HEK293 (cell line): Measurements from ENCODE around the gene NDUFA3.

Experiments
- PRDM6 ChIP-seq: fragments of 450-650 bp; formaldehyde crosslinking; IDR thresholded peaks from 2 replicates; pipeline ENCODE4 v1.5.1; 2017; ENCODE audit warnings: missing biosample characterization, missing genetic modification characterization
- SCRT2 ChIP-seq: fragments of 450-650 bp; formaldehyde crosslinking; IDR thresholded peaks from 2 replicates; pipeline ENCODE4 v1.5.1; 2016; ENCODE audit warnings: missing biosample characterization, missing genetic modification characterization
- SP7 ChIP-seq: fragments of 450-650 bp; formaldehyde crosslinking; IDR thresholded peaks from 2 replicates; pipeline ENCODE4 v1.5.1; 2016; ENCODE audit warnings: missing biosample characterization, missing genetic modification characterization
- WT1 ChIP-seq: fragments of 450-650 bp; formaldehyde crosslinking; IDR thresholded peaks from 2 replicates; pipeline ENCODE4 v1.5.1; 2016; ENCODE audit warnings: missing biosample characterization, missing genetic modification characterization
- ZBTB11 ChIP-seq: fragments of 450-650 bp; formaldehyde crosslinking; conservative IDR thresholded peaks from 2 replicates; pipeline ENCODE4 v1.5.1; 2016; ENCODE audit warnings: low read depth, missing biosample characterization, missing genetic modification characterization
- ZBTB17 ChIP-seq: fragments of 450-650 bp; formaldehyde crosslinking; IDR thresholded peaks from 2 replicates; pipeline ENCODE4 v1.5.1; 2016; ENCODE audit warnings: missing biosample characterization, missing genetic modification characterization
- ZFHX2 ChIP-seq: fragments of 450-650 bp; formaldehyde crosslinking; conservative IDR thresholded peaks from 2 replicates; pipeline ENCODE4 v1.5.1; 2016; ENCODE audit warnings: missing biosample characterization, missing genetic modification characterization
- ZNF10 ChIP-seq: fragments of 450-650 bp; formaldehyde crosslinking; IDR thresholded peaks from 2 replicates; pipeline ENCODE4 v1.5.1; 2017; ENCODE audit warnings: missing biosample characterization, missing genetic modification characterization
- ZNF114 ChIP-seq: fragments of 450-650 bp; formaldehyde crosslinking; IDR thresholded peaks from 2 replicates; pipeline ENCODE4 v1.5.0; 2017; ENCODE audit warnings: missing biosample characterization, missing genetic modification characterization
- ZNF121 ChIP-seq: fragments of 450-650 bp; formaldehyde crosslinking; IDR thresholded peaks from 2 replicates; pipeline ENCODE4 v1.5.1; 2016; ENCODE audit warnings: missing biosample characterization, missing genetic modification characterization
- ZNF148 ChIP-seq: fragments of 450-650 bp; formaldehyde crosslinking; IDR thresholded peaks from 2 replicates; pipeline ENCODE4 v1.5.0; 2017; ENCODE audit warnings: missing biosample characterization, missing genetic modification characterization, borderline replicate concordance
- ZNF19 ChIP-seq: fragments of 450-650 bp; formaldehyde crosslinking; IDR thresholded peaks from 2 replicates; pipeline ENCODE4; 2016; ENCODE audit warnings: missing biosample characterization, missing genetic modification characterization, low read depth
- ZNF23 ChIP-seq: fragments of 450-650 bp; formaldehyde crosslinking; IDR thresholded peaks from 2 replicates; pipeline ENCODE4 v1.5.1; 2016; ENCODE audit warnings: missing biosample characterization, missing genetic modification characterization, borderline replicate concordance
- ZNF335 ChIP-seq: fragments of 450-650 bp; formaldehyde crosslinking; conservative IDR thresholded peaks from 2 replicates; pipeline ENCODE4 v1.5.1; 2016; ENCODE audit warnings: missing biosample characterization, missing genetic modification characterization
- ZNF366 ChIP-seq: fragments of 450-650 bp; formaldehyde crosslinking; conservative IDR thresholded peaks from 2 replicates; pipeline ENCODE4 v1.5.1; 2016; ENCODE audit warnings: missing biosample characterization, missing genetic modification characterization
- ZNF37A ChIP-seq: fragments of 450-650 bp; IDR thresholded peaks from 2 replicates; pipeline ENCODE4 v1.5.1; 2018; ENCODE audit warnings: missing biosample characterization, missing genetic modification characterization
- ZNF398 ChIP-seq: fragments of 450-650 bp; formaldehyde crosslinking; IDR thresholded peaks from 2 replicates; pipeline ENCODE4 v1.5.1; 2017; ENCODE audit warnings: missing biosample characterization, missing genetic modification characterization
- ZNF521 ChIP-seq: fragments of 450-650 bp; formaldehyde crosslinking; IDR thresholded peaks from 2 replicates; pipeline ENCODE4 v1.5.1; 2017; ENCODE audit warnings: missing biosample characterization, mild to moderate bottlenecking, missing genetic modification characterization
- ZNF585B ChIP-seq: fragments of 450-650 bp; formaldehyde crosslinking; IDR thresholded peaks from 2 replicates; pipeline ENCODE4 v1.5.1; 2016; ENCODE audit warnings: missing biosample characterization, missing genetic modification characterization
- ZNF600 ChIP-seq: fragments of 450-650 bp; formaldehyde crosslinking; IDR thresholded peaks from 2 replicates; pipeline ENCODE4 v1.5.1; 2016; ENCODE audit warnings: missing biosample characterization, missing genetic modification characterization
- ZNF660 ChIP-seq: fragments of 450-650 bp; IDR thresholded peaks from 2 replicates; pipeline ENCODE4 v1.5.1; 2018; ENCODE audit warnings: missing biosample characterization, mild to moderate bottlenecking, missing genetic modification characterization
- ZNF677 ChIP-seq: fragments of 450-650 bp; IDR thresholded peaks from 2 replicates; pipeline ENCODE4 v1.5.0; 2018; ENCODE audit warnings: missing biosample characterization, mild to moderate bottlenecking, missing genetic modification characterization, moderate library complexity
- ZNF843 ChIP-seq: fragments of 450-650 bp; formaldehyde crosslinking; IDR thresholded peaks from 2 replicates; pipeline ENCODE4 v1.5.1; 2016; ENCODE audit warnings: missing biosample characterization, missing genetic modification characterization

NDUFA3 gene

GRCh38 chr19:54136086-54136863 is 33.6 kb downstream of the NDUFA3 start (continued):
- TF ChIP-seq ZNF398 (tag by site-specific recombination) (no peak), ZNF585B (no peak), ZNF10 (no peak), SP7 (tag by site-specific recombination) (0 out of 2 replicates have a peak, but pooled peaks have one; percentile 13), SCRT2 (no peak), ZFHX2 (tag by site-specific recombination) (no peak), WT1 (tag by site-specific recombination) (no peak), ZNF121 (tag by site-specific recombination) (no peak), ZNF37A (tag by site-specific recombination) (no peak), ZNF843 (no peak), ZNF366 (tag by site-specific recombination) (no peak), ZNF521 (no peak), ZNF148 (tag by site-specific recombination) (no peak), ZBTB17 (0 out of 2 replicates have a peak, but pooled peaks have one; percentile 53), ZNF660 (no peak), ZNF23 (no peak), ZNF335 (tag by site-specific recombination) (peak; percentile 85), ZNF677 (tag by site-specific recombination) (no peak), ZNF600 (tag by site-specific recombination) (peak; percentile 92), ZBTB11 (tag by site-specific recombination) (no peak), PRDM6 (tag by site-specific recombination) (no peak), ZNF114 (no peak), ZNF19 (tag by site-specific recombination) (no peak)
